Adrenal gland (tissue), 5 donors: ENCODE measurements around the gene PARP6.

ENCODE experiments used
- POLR2A ChIP-seq, 2 donors: fragments of 450-650 bp; IDR thresholded peaks; one replicate each; pipeline ENCODE4 v1.6.1; 2017; ENCODE audit warnings: antibody characterized with exemption in 2 of 2, mild to moderate bottlenecking in 2 of 2, moderate library complexity in 1 of 2
- TF ChIP-seq, protein P1 (sequence below), 6 experiments: fragments of 450-650 bp in 4 of 6; fragments of 200-600 bp in 2 of 6; sonication (generic) in 1 of 6; IDR thresholded peaks; 1 replicate in 5 of 6; 2 replicates in 1 of 6; pipeline versions ENCODE4 v1.5.1 to v1.8.0; 2016 to 2021; ENCODE audit warnings: antibody characterized with exemption in 6 of 6, mild to moderate bottlenecking in 2 of 6, moderate library complexity in 1 of 6
- donor health status: DM: no; HTN: no; CAD: no.

DNA sequence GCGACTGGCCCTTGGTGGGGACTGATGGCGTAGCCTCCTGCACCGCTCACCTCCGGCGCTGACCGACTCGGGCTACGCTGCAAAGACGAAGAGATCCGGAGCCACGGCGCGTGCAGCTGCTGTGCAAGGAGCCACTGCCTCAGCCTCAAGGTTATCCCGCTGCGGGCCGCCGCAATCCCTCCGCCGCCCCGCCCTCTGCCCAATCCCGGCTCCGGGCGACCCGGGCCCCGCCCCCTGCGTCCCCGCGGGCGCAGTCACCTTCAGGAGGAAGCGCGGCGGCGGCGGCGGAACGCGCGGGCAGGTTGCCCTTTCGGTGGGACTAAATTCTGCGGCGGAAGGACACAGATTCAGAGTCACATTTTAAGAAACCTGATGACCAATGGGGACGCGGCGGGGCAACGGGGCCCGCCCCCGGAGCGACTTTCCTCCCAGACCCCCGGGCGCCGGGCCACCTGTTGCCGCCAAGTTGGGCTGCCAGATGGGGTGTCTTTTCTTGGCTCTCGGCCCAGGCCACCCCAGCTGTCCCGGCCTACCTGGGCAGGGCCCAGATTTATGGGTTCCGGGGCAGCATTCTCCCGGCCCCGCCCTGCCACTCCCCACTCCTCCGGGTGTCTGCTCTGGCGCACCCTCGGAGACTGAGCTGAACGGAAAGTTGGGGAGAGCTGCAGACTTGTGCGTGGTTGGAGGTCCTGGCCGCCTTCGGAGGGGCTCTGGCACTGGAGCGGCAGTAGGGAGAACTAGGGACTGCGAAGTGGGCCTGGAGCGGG is 41.1 kb downstream of the PARP6 start, which contains the start of gene PKM:
- TF ChIP-seq, protein P1, sequence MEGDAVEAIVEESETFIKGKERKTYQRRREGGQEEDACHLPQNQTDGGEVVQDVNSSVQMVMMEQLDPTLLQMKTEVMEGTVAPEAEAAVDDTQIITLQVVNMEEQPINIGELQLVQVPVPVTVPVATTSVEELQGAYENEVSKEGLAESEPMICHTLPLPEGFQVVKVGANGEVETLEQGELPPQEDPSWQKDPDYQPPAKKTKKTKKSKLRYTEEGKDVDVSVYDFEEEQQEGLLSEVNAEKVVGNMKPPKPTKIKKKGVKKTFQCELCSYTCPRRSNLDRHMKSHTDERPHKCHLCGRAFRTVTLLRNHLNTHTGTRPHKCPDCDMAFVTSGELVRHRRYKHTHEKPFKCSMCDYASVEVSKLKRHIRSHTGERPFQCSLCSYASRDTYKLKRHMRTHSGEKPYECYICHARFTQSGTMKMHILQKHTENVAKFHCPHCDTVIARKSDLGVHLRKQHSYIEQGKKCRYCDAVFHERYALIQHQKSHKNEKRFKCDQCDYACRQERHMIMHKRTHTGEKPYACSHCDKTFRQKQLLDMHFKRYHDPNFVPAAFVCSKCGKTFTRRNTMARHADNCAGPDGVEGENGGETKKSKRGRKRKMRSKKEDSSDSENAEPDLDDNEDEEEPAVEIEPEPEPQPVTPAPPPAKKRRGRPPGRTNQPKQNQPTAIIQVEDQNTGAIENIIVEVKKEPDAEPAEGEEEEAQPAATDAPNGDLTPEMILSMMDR (IDR thresholded peaks at IDR 0.05), result peak in 1 of 6 experiments; percentile 5
- TF ChIP-seq POLR2A (IDR thresholded peaks at IDR 0.05), result peak; percentile 98 to 99
